ENCODE measurements around the gene MAP7D3.

- TF ChIP-seq POLR2A (IDR thresholded peaks at IDR 0.05; ENCODE audit: low read depth, low read length): no peak
- no peak for TF ChIP-seq POLR2AphosphoS5 (IDR thresholded peaks at IDR 0.05; ENCODE audit: low read depth, low read length)
- no peak for TF ChIP-seq TAF1 (IDR thresholded peaks at IDR 0.05; ENCODE audit: borderline replicate concordance, low read depth, low read length)
These were observed 30.2 kb downstream of the MAP7D3 start for GRCh38 chrX:136220951-136221350.
